PC-9 (cell line): ENCODE measurements around the gene KPNA1. TPM values are rescaled to one million over a fixed set of nuclear protein-coding genes. Genes with fewer than 3 reads are reported as not detected.
"Not testable (repeated sequence)": the region's sequence is repeated elsewhere in the genome, so short reads cannot be mapped to it uniquely, and the experiment has no call there.

Source experiments
- BruUV-seq: library from RNA; stranded (reverse); fragments of 400-500 nt; replicated peaks from 2 replicates; lab custom pipeline; 2021; lab: Mats Ljungman, UMichigan
- CTCF ChIA-PET: fragments of 300-600 bp; sonication (Branson Sonifier 250); formaldehyde crosslinking; loops from one replicate; lab custom pipeline; 2022; ENCODE audit warnings: antibody characterized with exemption; lab: Charles Lee
- POLR2A ChIA-PET: fragments of 300-600 bp; sonication (Branson Sonifier 250); formaldehyde crosslinking; loops from one replicate; lab custom pipeline; 2022; ENCODE audit warnings: antibody characterized with exemption; ENCODE audit not compliant: unreplicated experiment; lab: Charles Lee
- DNase-seq, 2 experiments: peaks; one replicate each; pipeline versions ENCODE4 v3.0.0 to v3.0.0-alpha.2; 2015 to 2022; ENCODE audit warnings: mixed read lengths in 1 of 2
- H2AFZ ChIP-seq: fragments of 200-600 bp; sonication (generic); 2 replicates; pipeline ENCODE4 v1.8.1; 2017; ENCODE audit warnings: antibody characterized with exemption
- H3F3A ChIP-seq: fragments of 200-600 bp; sonication (generic); 2 replicates; pipeline ENCODE4 v1.8.1; 2017; ENCODE audit warnings: antibody characterized with exemption, mild to moderate bottlenecking, low read depth; ENCODE audit not compliant: insufficient read depth
- H3K27ac ChIP-seq: fragments of 200-600 bp; sonication (generic); 2 replicates; pipeline ENCODE4 v1.6.1; 2016; ENCODE audit warnings: mixed run types
- H3K27me3 ChIP-seq: fragments of 200-600 bp; sonication (generic); 2 replicates; pipeline ENCODE4 v1.6.1; 2016; ENCODE audit warnings: low read depth, mixed run types; ENCODE audit not compliant: insufficient read depth
- H3K36me3 ChIP-seq: fragments of 200-600 bp; sonication (generic); 2 replicates; pipeline ENCODE4 v1.6.1; 2016; ENCODE audit warnings: low read depth, mixed run types
- H3K4me1 ChIP-seq: fragments of 200-600 bp; sonication (generic); replicated peaks from 2 replicates; pipeline ENCODE4 v1.6.1; 2016; ENCODE audit warnings: mixed run types; ENCODE audit not compliant: insufficient read depth
- H3K4me2 ChIP-seq: fragments of 200-600 bp; sonication (generic); 2 replicates; pipeline ENCODE4 v1.6.1; 2017; ENCODE audit warnings: mixed run types
- H3K4me3 ChIP-seq: fragments of 200-600 bp; sonication (generic); 2 replicates; pipeline ENCODE4 v1.6.1; 2016; ENCODE audit warnings: mixed run types
- H3K79me2 ChIP-seq: fragments of 200-600 bp; sonication (generic); 2 replicates; pipeline ENCODE4 v1.6.1; 2017; ENCODE audit warnings: low read depth, mixed run types
- H3K9me2 ChIP-seq: fragments of 200-600 bp; sonication (generic); 2 replicates; pipeline ENCODE4 v1.8.1; 2017; ENCODE audit warnings: mild to moderate bottlenecking; ENCODE audit not compliant: insufficient read depth
- H3K9me3 ChIP-seq: fragments of 200-600 bp; sonication (generic); 2 replicates; pipeline ENCODE4 v1.8.1; 2016; ENCODE audit warnings: low read depth; ENCODE audit not compliant: insufficient read depth
- H4K20me1 ChIP-seq: fragments of 200-600 bp; sonication (generic); 2 replicates; pipeline ENCODE4 v1.8.1; 2017; ENCODE audit not compliant: insufficient read depth
- CTCF ChIP-seq: fragments of 200-600 bp; sonication (generic); conservative IDR thresholded peaks from 2 replicates; pipeline ENCODE4 v1.6.1; 2017; ENCODE audit warnings: mixed run types, antibody characterized with exemption, mild to moderate bottlenecking, moderate library complexity
- EZH2 ChIP-seq: fragments of 200-600 bp; sonication (generic); IDR thresholded peaks from 2 replicates; pipeline ENCODE4 v1.8.0; 2017; ENCODE audit warnings: antibody characterized with exemption, low read depth
- intact Hi-C: fragments of 100-400 bp; cut with micrococcal nuclease; formaldehyde crosslinking; loops from one replicate; pipeline ENCODE4 v1.10.0; 2022; ENCODE audit not compliant: unreplicated experiment
- total RNA-seq: library from RNA; stranded (reverse); gene quantifications from 2 replicates; pipeline ENCODE4 v1.2.3, GENCODE V29; 2021

The KPNA1 gene
- total RNA-seq, 1 experiment from 2014 or later = 89.2 TPM

GRCh38 chr3:122513386-122514122 is 1.2 kb downstream of the KPNA1 start:
- H3K79me2 ChIP-seq = peaks cover 56% of the 10 kb centered on the region
- H3K27me3 ChIP-seq = no peaks in the 10 kb centered on the region
- peak in 1 of 2 experiments; percentile 69 for DNase-seq
- peaks cover 41% of the 10 kb centered on the region for H4K20me1 ChIP-seq
- no peaks in the 10 kb centered on the region for H3K9me3 ChIP-seq
- H3K4me2 ChIP-seq = peak overlapping the region; percentile 84
- H3K36me3 ChIP-seq = peaks cover 14% of the 10 kb centered on the region; the same call in 1 of the 2 replicates
- H2AFZ ChIP-seq = peak overlapping the region; percentile 47; the same call in 1 of the 2 replicates
- peaks cover 9% of the 10 kb centered on the region for H3F3A ChIP-seq
- CTCF ChIA-PET = interaction anchor here (0.5 kb wide), 1 partner anchor 52 kb away, joined by 5 read pairs; no protein-coding TSS in a partner anchor
- H3K4me1 ChIP-seq = peaks cover 26% of the 10 kb centered on the region
- TF ChIP-seq CTCF (no peak), EZH2 (no peak)
- no peaks in the 10 kb centered on the region for H3K9me2 ChIP-seq
- POLR2A ChIA-PET = interaction anchor here (0.7 to 1.0 kb wide), 2 partner anchors 21 to 29 kb away, joined by 3 to 9 read pairs; no protein-coding TSS in a partner anchor
- H3K4me3 ChIP-seq = peak overlapping the region; percentile 62
- intact Hi-C loops = loop anchor here (1.0 kb wide), 2 partner anchors 21 to 97 kb away; partner anchors contain the start of gene WDR5B
- H3K27ac ChIP-seq = peak overlapping the region; percentile 81
- BruUV-seq = TSS peak; percentile 45

GRCh38 chr3:122512284-122512683 is 2.5 kb downstream of the KPNA1 start:
- peaks cover 68% of the 10 kb centered on the region for H3K79me2 ChIP-seq
- no TSS peak for BruUV-seq
- H3K27me3 ChIP-seq = no peaks in the 10 kb centered on the region
- no peaks in the 10 kb centered on the region for H3K9me3 ChIP-seq
- ChIA-PET POLR2A (no interaction called here), CTCF (no interaction called here)
- H2AFZ ChIP-seq = no peak overlapping the region
- no peak for TF ChIP-seq EZH2
- no peak for TF ChIP-seq CTCF
- peaks cover 9% of the 10 kb centered on the region for H3F3A ChIP-seq
- no peak overlapping the region for H3K27ac ChIP-seq
- no peaks in the 10 kb centered on the region for H3K9me2 ChIP-seq
- no peak for DNase-seq
- peaks cover 26% of the 10 kb centered on the region for H3K4me1 ChIP-seq
- no peak overlapping the region for H3K4me3 ChIP-seq
- H4K20me1 ChIP-seq = peaks cover 42% of the 10 kb centered on the region
- H3K36me3 ChIP-seq = peaks cover 14% of the 10 kb centered on the region
- H3K4me2 ChIP-seq = 0 out of 2 replicates have a peak overlapping the region, but pooled peaks have one; percentile 84
- intact Hi-C loops = no loop called here

GRCh38 chr3:122510878-122511535 is 3.7 kb downstream of the KPNA1 start:
- H3K4me3 ChIP-seq = no peak overlapping the region
- H3K9me2 ChIP-seq = no peaks in the 10 kb centered on the region
- H3K9me3 ChIP-seq = no peaks in the 10 kb centered on the region
- no peak for TF ChIP-seq CTCF
- TF ChIP-seq EZH2 = no peak
- H3K27me3 ChIP-seq = no peaks in the 10 kb centered on the region
- H3K4me2 ChIP-seq = no peak overlapping the region
- no peak for DNase-seq
- no peak overlapping the region for H2AFZ ChIP-seq
- intact Hi-C loops = no loop called here
- ChIA-PET POLR2A (no interaction called here), CTCF (no interaction called here)
- peaks cover 14% of the 10 kb centered on the region for H3K36me3 ChIP-seq
- H3K4me1 ChIP-seq = peaks cover 26% of the 10 kb centered on the region
- H3K27ac ChIP-seq = no peak overlapping the region
- peaks cover 9% of the 10 kb centered on the region for H3F3A ChIP-seq
- BruUV-seq = TSS peak; percentile 5
- H3K79me2 ChIP-seq = peaks cover 81% of the 10 kb centered on the region
- peaks cover 42% of the 10 kb centered on the region for H4K20me1 ChIP-seq

- Histone ChIP-seq H3K4me1 (peaks cover 22% of the 10 kb centered on the region), H3K79me2 (peaks cover 100% of the 10 kb centered on the region), H3K36me3 (peaks cover 14% of the 10 kb centered on the region), H4K20me1 (peaks cover 45% of the 10 kb centered on the region)
- H3K9me2 ChIP-seq, H3K4me3 ChIP-seq, DNase-seq, H3K27me3 ChIP-seq, H3K27ac ChIP-seq, BruUV-seq, H3K9me3 ChIP-seq, H3F3A ChIP-seq, H3K4me2 ChIP-seq, POLR2A ChIA-PET, CTCF ChIA-PET, H2AFZ ChIP-seq, intact Hi-C loops: not testable (repeated sequence)
Observed at GRCh38 chr3:122508944-122509343, 5.8 kb downstream of the KPNA1 start.
